KMS-11 (cell line): ENCODE data around the gene KCNIP1.

Experiments used
- H2AFZ ChIP-seq: fragments of 200-600 bp; sonication (generic); 2 replicates; pipeline ENCODE4 v1.6.1; 2016; ENCODE audit warnings: antibody characterized with exemption, mixed run types, low read depth
- H3K27ac ChIP-seq: fragments of 200-600 bp; sonication (generic); 2 replicates; pipeline ENCODE4 v1.6.1; 2016; ENCODE audit warnings: mild to moderate bottlenecking, mixed run types
- H3K27me3 ChIP-seq: fragments of 200-600 bp; sonication (generic); 2 replicates; pipeline ENCODE4 v1.6.1; 2017; ENCODE audit warnings: mild to moderate bottlenecking, low read depth, mixed run types, moderate library complexity; ENCODE audit not compliant: insufficient read depth
- H3K36me3 ChIP-seq: fragments of 200-600 bp; sonication (generic); 2 replicates; pipeline ENCODE4 v1.6.1; 2017; ENCODE audit warnings: mild to moderate bottlenecking, mixed run types; ENCODE audit not compliant: insufficient read depth
- H3K4me1 ChIP-seq: fragments of 200-600 bp; sonication (generic); 2 replicates; pipeline ENCODE4 v1.6.1; 2016; ENCODE audit warnings: mild to moderate bottlenecking, low read depth, mixed run types; ENCODE audit not compliant: poor library complexity, severe bottlenecking
- H3K4me2 ChIP-seq: fragments of 200-600 bp; sonication (generic); 2 replicates; pipeline ENCODE4 v1.7.0; 2016; ENCODE audit warnings: mild to moderate bottlenecking, mixed run types
- H3K4me3 ChIP-seq: fragments of 200-600 bp; sonication (generic); IDR thresholded peaks from 2 replicates; pipeline ENCODE4 v1.6.1; 2017; ENCODE audit warnings: low read depth, low read length, mixed read lengths; ENCODE audit not compliant: insufficient read depth
- H3K79me2 ChIP-seq: fragments of 200-600 bp; sonication (generic); 2 replicates; pipeline ENCODE4 v1.6.1; 2016; ENCODE audit warnings: low read depth, mixed run types; ENCODE audit not compliant: insufficient read depth
- H3K9ac ChIP-seq: fragments of 200-600 bp; sonication (generic); 2 replicates; pipeline ENCODE4 v1.6.1; 2016; ENCODE audit warnings: mild to moderate bottlenecking, mixed run types
- H4K20me1 ChIP-seq: fragments of 200-600 bp; sonication (generic); 2 replicates; pipeline ENCODE4 v1.6.1; 2016; ENCODE audit warnings: mild to moderate bottlenecking, mixed run types; ENCODE audit not compliant: insufficient read depth
- CTCF ChIP-seq: fragments of 200-600 bp; sonication (generic); conservative IDR thresholded peaks from 2 replicates; pipeline ENCODE4 v1.6.1; 2017; ENCODE audit warnings: low read depth, mild to moderate bottlenecking, antibody characterized with exemption, low read length, moderate library complexity, mixed read lengths

KCNIP1 gene

DNA sequence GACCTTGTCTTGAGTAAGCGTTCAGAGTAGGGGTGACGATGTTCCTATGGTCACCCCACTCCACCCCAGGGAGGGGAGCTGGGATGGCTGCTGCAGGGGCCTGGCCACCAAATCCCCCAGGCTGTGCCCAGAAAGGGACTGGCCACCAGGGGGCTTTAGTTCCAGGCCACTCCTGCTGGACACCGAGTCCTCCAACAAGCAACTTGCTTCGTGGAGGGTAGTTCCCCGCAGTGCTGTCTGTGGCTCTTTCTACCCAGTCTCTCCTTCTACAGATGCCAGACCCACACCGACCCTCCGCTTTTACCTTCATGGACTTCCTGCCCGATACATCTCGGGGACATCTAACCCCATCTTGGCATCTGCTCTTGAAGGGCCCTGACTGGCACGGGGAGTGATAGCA, 244.0 kb downstream of the KCNIP1 start:
- Histone ChIP-seq H3K36me3 (no peaks in the 10 kb centered on the region), H3K4me2 (no peak overlapping the region), H2AFZ (no peak overlapping the region), H3K27me3 (no peaks in the 10 kb centered on the region), H3K79me2 (no peaks in the 10 kb centered on the region), H3K27ac (no peak overlapping the region), H3K9ac (no peak overlapping the region), H4K20me1 (no peaks in the 10 kb centered on the region), H3K4me1 (peaks cover 23% of the 10 kb centered on the region), H3K4me3 (no peak overlapping the region)
- peak; percentile 21; the same call in 1 of the 2 replicates for TF ChIP-seq CTCF

DNA sequence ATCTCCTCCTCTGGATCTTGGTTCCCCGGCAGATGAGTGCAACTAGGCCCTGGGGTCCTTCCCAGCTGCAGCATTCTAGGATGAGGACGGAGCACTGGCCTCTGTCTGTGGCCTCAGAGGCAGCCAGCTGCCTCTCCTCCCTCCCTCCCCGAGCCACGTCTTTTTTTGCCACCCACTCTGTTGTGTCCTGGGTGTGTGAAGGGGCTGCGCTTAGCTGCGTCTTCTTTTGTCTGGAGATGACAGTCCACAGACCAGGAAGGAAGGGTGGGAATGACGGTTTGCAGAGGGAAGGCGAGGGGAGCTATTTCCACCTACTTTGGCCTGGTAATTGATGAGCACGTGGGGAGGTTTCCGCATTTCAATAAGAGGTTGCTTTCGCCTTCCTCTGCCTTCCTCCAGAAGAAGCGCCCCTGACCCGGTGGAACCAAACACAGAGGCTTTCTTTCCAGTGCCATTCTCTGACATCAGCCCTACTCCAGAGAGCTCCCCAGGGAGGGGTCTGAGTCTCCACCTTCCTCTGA, 245.2 kb downstream of the KCNIP1 start:
- Histone ChIP-seq H3K27me3 (no peaks in the 10 kb centered on the region), H3K4me1 (peaks cover 23% of the 10 kb centered on the region), H3K79me2 (no peaks in the 10 kb centered on the region), H3K9ac (no peak overlapping the region), H3K36me3 (no peaks in the 10 kb centered on the region), H3K27ac (no peak overlapping the region), H4K20me1 (no peaks in the 10 kb centered on the region), H2AFZ (no peak overlapping the region), H3K4me3 (no peak overlapping the region), H3K4me2 (no peak overlapping the region)
- no peak for TF ChIP-seq CTCF

- H3K4me3 ChIP-seq = no peak overlapping the region
- no peak overlapping the region for H3K9ac ChIP-seq
- no peaks in the 10 kb centered on the region for H3K79me2 ChIP-seq
- no peak overlapping the region for H2AFZ ChIP-seq
- H3K4me2 ChIP-seq = no peak overlapping the region
- H3K4me1 ChIP-seq = peaks cover 19% of the 10 kb centered on the region
- H3K27ac ChIP-seq = no peak overlapping the region
- H3K27me3 ChIP-seq = no peaks in the 10 kb centered on the region
- TF ChIP-seq CTCF = no peak
- no peaks in the 10 kb centered on the region for H3K36me3 ChIP-seq
- no peaks in the 10 kb centered on the region for H4K20me1 ChIP-seq
Measured at GRCh38 chr5:170749911-170750431, 246.2 kb downstream of the KCNIP1 start.

DNA sequence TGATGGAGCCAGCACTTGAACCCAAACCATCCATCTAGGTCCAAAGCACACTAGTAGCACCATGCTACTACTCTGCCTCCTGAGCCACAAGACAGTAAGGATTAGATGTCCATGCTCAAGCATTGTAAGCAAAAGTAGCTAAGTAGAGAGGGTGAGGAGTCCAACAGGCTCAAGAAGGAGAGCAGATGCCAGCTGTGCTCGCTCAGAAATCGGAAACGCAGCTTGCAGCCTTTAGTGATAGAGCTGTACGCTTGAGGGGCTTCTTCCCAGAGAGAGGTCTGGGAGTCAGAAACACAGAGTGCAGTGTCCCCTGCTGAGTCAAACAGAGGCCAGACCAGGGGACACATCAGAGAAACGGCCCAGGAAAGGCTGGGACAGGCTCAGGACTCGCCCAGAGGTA, 247.0 kb downstream of the KCNIP1 start:
- Histone ChIP-seq H3K27me3 (no peaks in the 10 kb centered on the region), H3K36me3 (no peaks in the 10 kb centered on the region), H2AFZ (no peak overlapping the region), H3K4me1 (peaks cover 11% of the 10 kb centered on the region), H3K4me3 (no peak overlapping the region), H4K20me1 (no peaks in the 10 kb centered on the region), H3K4me2 (no peak overlapping the region), H3K27ac (no peak overlapping the region), H3K9ac (no peak overlapping the region), H3K79me2 (no peaks in the 10 kb centered on the region)
- TF ChIP-seq CTCF = no peak
